Superior temporal gyrus (tissue), 1 donor: ENCODE measurements around the gene MANF.
"Not testable (repeated sequence)": the region's sequence is repeated elsewhere in the genome, so short reads cannot be mapped to it uniquely, and the experiment has no call there.

Source experiments
- DNase-seq: peaks from one replicate; pipeline ENCODE4 v3.0.0-alpha.2; 2016; ENCODE audit errors: extremely low spot score

MANF gene

DNA sequence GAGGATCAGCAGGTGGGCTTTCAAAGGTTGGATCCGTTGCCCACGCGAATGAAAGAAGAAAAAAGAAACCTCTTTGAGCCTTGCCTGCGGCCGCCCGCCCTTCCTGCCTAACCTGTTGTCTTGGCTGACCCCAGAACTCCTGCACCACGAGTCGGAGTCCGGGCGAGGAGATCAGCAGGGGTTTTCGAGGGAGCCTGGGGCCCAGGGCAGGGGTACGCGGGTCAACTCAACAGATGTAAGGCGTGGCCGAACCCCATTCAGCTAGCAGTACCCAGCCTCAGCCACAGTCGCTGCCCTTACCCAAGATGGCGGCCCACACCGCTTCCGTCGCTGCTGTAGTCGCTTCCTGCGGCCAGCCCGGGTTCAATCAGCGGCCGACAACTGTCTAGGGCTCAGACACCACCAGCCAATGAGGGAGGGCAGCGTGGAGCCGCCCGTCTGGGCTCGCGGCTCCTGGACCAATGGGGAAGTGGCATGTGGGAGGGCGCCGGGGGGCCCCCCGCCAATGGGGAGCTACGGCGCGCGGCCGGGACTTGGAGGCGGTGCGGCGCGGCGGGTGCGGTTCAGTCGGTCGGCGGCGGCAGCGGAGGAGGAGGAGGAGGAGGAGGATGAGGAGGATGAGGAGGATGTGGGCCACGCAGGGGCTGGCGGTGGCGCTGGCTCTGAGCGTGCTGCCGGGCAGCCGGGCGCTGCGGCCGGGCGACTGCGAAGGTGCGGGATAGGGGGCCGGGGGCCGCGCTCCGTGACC lies at the start of gene MANF:
TSS of gene MANF (plus strand) at position 566 of the 748 bp plus-strand sequence. CDS start at position 618, 52 bp downstream.
- peak; percentile 97 for DNase-seq

- DNase-seq, result no peak
Measured at GRCh38 chr3:51336261-51336660, 48.8 kb upstream of the MANF start.

GRCh38 chr3:51337666-51338065 lies 47.4 kb upstream of the MANF start:
- DNase-seq, result no peak

GRCh38 chr3:51338632-51339031 lies 46.5 kb upstream of the MANF start:
- no peak for DNase-seq

- peak; percentile 76 for DNase-seq
Measured at GRCh38 chr3:51340013-51340829, 44.9 kb upstream of the MANF start.

DNA sequence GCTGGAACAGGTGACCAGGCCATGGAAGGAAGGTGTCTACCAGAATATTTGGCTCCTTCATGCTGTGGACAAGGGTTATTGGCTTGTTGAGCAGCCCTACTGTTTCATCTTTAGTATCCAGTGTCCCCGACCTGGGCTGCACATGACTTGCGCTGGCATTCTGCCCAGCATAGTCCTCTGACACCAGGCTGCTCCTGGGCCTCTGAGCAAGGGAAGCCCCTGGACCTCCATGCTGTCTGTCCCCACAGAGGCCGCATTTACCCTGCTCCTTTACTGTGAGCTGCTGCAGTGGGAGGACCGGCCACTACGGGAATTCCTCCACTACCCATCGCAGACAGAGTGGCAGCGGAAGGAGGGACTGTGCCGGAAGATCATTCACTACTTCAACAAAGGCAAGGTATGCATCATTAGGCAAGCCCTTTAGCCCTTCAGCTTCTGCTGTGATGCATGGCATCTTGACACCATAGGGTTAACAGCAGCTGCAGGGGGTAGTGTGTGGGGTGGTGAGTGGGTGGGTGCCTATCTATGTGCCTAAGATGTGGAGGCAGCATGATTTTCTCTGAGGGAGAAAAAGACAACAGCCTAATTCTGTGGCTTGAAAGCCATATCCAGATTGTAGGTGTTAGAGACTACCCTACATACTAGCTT lies 44.0 kb upstream of the MANF start:
- DNase-seq, result no peak

DNA sequence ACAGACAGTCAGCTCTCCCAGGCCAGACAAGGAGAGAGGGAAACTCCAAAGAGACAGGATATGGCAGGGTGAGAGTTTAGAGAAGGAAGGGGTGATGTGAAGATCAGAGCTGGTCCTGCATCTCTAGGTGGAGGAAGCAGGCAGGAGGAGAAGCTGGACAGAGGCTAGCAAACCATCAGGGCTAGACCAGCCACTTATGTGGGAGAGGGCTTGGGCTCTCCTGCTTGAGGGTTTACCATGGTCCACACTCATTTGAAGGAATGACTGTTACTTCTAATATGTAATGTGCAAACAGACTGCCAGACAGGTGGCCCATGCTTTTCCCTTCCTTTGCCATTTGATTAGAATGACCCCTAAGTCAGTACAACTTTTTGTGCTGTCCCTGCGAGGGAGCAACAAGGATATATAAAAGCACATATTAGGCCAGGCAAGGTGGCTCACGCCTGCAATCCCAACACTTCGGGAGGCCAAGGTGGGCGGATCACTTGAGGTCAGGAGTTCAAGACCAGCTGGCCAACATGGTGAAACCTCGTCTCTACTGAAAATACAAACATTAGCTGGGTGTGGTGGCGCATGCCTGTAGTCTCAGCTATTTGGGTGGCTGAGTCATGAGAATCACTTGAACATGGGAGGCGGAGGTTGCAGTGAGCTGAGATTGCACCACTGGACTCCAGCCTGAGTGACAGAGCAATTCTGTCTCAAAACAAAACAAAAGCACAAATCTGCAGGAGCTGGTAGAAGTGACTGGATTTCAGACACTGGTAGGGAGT lies 41.0 kb upstream of the MANF start:
- no peak for DNase-seq

- DNase-seq, result no peak
Measured at GRCh38 chr3:51350751-51351150, 34.3 kb upstream of the MANF start.

DNA sequence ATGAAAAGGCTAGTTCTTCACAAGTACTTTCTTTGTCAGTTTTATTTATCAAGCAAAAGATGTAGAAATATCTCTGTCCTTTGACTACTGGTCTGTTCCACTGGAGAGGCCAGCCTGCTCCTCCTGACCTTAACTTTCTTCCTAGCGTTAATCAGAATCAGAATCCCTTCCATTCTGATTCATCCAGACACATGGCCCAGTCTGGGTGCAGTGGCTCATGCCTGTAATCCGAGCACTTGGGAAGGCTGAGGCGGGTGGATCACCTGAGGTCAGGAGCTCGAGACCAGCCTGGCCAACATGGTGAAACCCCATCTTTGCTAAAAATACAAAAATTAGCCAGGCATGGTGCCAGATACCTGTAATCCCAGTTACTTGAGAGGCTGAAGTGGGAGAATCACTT lies 32.0 kb upstream of the MANF start:
- no peak for DNase-seq

- DNase-seq, result no peak
Measured at GRCh38 chr3:51353691-51354090, 31.4 kb upstream of the MANF start.

DNA sequence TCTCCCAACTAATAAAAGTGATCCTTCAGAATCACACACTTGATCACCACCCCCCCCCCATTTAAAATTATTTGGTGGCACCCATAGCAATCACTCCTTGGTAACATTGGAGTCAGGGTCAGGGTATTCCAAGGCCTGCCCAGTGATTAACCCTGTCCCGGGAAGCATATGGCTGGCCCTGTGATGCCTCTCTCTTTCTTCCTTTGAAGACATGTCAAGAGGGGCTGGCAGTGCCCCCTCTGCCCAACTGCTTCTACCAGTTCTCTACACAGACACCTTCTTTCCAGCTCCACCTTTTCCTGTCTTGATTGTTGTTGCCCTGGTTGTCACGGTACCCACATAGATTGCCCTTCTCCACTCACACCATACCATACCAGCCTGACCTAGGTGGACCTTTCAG lies 30.9 kb upstream of the MANF start:
- DNase-seq, result no peak

GRCh38 chr3:51354731-51355615 lies 30.1 kb upstream of the MANF start:
- DNase-seq, result no peak

DNA sequence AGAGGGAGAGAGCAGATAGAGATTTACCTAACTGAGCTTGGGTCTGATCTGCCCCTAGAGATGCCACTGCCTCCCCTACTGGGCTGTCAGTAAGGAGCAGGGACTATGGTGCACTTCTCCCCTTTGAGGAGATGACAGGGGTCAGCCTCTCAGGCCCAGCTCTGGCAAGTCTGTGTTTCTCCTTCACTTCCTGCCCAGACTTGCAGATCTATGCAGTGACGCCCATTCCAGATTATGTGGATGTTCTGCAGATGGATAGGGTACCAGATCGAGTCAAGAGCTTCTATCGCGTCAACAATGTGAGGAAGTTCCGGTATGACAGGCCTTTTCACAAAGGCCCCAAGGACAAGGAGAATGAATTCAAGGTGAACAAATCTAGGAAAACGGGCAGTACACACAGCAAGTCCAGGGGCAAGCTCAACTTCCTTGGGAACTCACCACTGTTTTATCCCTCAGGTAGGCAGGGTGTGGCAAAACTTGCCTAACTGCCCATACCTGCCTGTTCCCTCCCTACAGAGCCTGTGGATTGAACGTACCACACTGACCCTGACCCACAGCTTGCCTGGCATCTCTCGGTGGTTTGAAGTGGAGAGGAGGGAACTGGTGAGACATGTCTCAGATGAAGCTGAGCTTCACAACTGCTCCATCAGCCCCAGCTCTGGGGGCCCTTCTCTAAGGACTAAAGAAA lies 29.1 kb upstream of the MANF start:
- no peak for DNase-seq

- no peak for DNase-seq
Measured at GRCh38 chr3:51357856-51358255, 27.2 kb upstream of the MANF start.

DNA sequence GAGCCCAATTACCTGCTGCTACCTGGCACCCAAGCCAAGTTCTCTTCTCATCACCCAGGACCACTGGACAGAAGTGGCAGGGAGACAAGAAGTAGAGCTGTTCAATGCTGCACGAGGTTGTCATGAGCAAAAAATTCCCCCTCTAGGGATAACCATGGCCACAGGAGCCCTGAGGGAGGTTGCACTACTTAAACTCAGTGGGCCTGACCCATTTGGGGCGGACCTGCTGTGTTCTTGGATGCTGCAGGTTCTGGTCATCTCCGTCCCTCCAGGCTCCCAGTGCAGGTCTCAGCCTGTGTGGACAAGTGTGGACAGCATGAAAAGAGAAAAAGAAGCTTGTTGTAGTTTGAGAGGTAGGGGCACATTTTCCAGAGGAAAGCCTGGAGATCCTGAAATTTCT lies 26.1 kb upstream of the MANF start:
- DNase-seq, result no peak

DNA sequence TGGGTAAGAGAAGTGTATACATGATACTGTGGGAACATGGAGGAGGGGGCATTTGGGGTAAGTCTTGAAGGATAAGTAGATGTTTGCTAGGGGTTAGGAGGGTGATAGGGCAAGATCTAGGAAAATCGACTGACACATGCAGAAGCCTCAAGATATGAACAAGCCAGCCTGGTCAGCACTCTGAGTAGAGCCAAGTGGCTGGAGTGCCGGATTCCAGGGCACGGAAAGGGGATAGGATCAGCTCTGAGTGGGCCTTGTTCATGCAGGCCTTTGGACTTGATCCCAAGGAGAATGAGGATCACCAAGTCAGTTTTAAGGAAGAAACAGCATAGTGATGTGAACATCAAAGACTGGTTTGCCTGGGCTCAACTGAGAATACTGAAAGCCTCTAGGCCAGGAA lies 24.3 kb upstream of the MANF start:
- no peak for DNase-seq

DNA sequence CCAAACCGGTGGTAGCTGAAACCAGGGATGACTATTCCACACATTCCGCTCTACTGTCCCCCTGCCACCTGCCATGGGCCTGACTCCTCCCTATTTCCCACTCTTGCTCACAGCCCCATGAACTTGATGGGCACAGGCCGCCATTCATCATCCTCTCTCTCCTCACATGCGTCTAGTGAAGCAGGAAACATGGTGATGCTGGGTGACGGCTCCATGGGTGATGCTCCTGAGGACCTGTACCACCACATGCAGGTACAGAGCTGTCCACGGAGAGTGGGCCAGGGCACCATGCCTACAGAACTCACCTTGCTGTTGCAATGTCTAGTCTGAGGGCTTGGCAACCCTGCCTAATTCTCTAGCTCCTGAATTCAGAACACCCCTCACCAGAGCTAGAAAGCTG lies 23.3 kb upstream of the MANF start:
- no peak for DNase-seq

GRCh38 chr3:51362476-51362875 lies 22.6 kb upstream of the MANF start:
- DNase-seq, result no peak

DNA sequence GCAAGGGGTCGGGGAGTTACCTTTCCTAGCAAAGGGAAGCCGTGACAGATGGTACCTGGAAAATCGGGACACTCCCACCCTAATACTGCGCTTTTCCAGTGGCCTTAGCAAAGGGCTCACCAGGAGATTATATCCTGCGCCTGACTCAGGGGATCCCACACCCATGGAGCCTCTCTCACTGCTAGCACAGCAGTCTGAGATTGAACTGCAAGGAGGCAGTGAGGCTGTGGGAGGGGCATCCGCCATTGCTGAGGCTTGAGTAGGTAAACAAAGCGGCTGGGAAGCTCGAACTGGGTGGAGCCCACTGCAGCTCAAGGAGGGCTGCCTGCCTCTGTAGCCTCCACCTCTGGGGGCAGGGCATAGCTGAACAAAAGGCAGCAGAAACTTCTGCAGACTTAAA lies 16.8 kb upstream of the MANF start:
- not testable (repeated sequence) for DNase-seq

GRCh38 chr3:51371943-51372557 lies 13.0 kb upstream of the MANF start:
- peak; percentile 86 for DNase-seq
